Fibroblast of skin of abdomen (primary cell): ENCODE data around the gene A3GALT2. TPM values are rescaled to one million over a fixed set of nuclear protein-coding genes. Genes with fewer than 3 reads are reported as not detected.
A peak's percentile ranks its signal among the peaks of the same experiment; 100 is the strongest.

ENCODE experiments used
- DNase-seq: peaks from one replicate; pipeline ENCODE4 v3.0.0-alpha.2; 2013
- polyA plus RNA-seq, 2 experiments: library from polyadenylated mRNA; unstranded; fragments of 120-200 nt; gene quantifications; one replicate each; pipeline ENCODE4 v1.2.1, GENCODE V29; 2013; ENCODE audit not compliant: insufficient read length in 2 of 2

The A3GALT2 gene
- not detected for polyA plus RNA-seq (2013, experiment 1 of 2; ENCODE audit: insufficient read length)
- not detected for polyA plus RNA-seq (2013, experiment 2 of 2; ENCODE audit: insufficient read length)

- no peak for DNase-seq
These were observed at the start of gene A3GALT2 for GRCh38 chr1:33320619-33321165. Gene A3GALT2, minus strand, starts transcription at chr1:33321098. Its CDS starts 0 bp downstream, at chr1:33321098.

- DNase-seq, result peak; percentile 56
These were observed 49.4 kb upstream of the A3GALT2 start for GRCh38 chr1:33370301-33370700.

GRCh38 chr1:33369764-33370163 is 48.9 kb upstream of the A3GALT2 start:
- no peak for DNase-seq

GRCh38 chr1:33369081-33369480 is 48.2 kb upstream of the A3GALT2 start:
- no peak for DNase-seq

- DNase-seq, result no peak
These were observed 47.5 kb upstream of the A3GALT2 start for GRCh38 chr1:33368431-33368830.

- DNase-seq, result peak; percentile 72
These were observed 46.8 kb upstream of the A3GALT2 start for GRCh38 chr1:33367485-33368405.

- no peak for DNase-seq
These were observed 46.0 kb upstream of the A3GALT2 start for GRCh38 chr1:33366762-33367484.

GRCh38 chr1:33365560-33365997 is 44.7 kb upstream of the A3GALT2 start:
- peak; percentile 66 for DNase-seq

- DNase-seq, result no peak
These were observed 43.6 kb upstream of the A3GALT2 start for GRCh38 chr1:33364565-33364918.

- no peak for DNase-seq
These were observed 42.6 kb upstream of the A3GALT2 start for GRCh38 chr1:33363470-33363861.

- DNase-seq, result no peak
These were observed 42.1 kb upstream of the A3GALT2 start for GRCh38 chr1:33363021-33363420.

- DNase-seq, result no peak
These were observed 40.8 kb upstream of the A3GALT2 start for GRCh38 chr1:33361532-33362235.

- no peak for DNase-seq
These were observed 39.5 kb upstream of the A3GALT2 start for GRCh38 chr1:33360367-33360766.

GRCh38 chr1:33359931-33360330 is 39.0 kb upstream of the A3GALT2 start:
- DNase-seq, result no peak

GRCh38 chr1:33358795-33359503 is 38.1 kb upstream of the A3GALT2 start:
- DNase-seq, result no peak

- no peak for DNase-seq
These were observed 37.4 kb upstream of the A3GALT2 start for GRCh38 chr1:33358114-33358794.

GRCh38 chr1:33357099-33357498 is 36.2 kb upstream of the A3GALT2 start:
- DNase-seq, result no peak

GRCh38 chr1:33354707-33355316 is 33.9 kb upstream of the A3GALT2 start:
- no peak for DNase-seq

GRCh38 chr1:33353531-33353930 is 32.6 kb upstream of the A3GALT2 start:
- DNase-seq, result no peak

GRCh38 chr1:33351281-33351660 is 30.4 kb upstream of the A3GALT2 start:
- DNase-seq, result no peak
